SK-N-SH treated with all-trans-retinoic acid at 6 μM for 48 hours (cell line): Measurements from ENCODE around the gene PGAM1.

Experiments used
- BACH2 ChIP-seq: fragments of 250-450 bp; sonication (Bioruptor Pico); IDR thresholded peaks from 2 replicates; pipeline ENCODE4 v1.9.0; 2021; ENCODE audit warnings: mild to moderate bottlenecking, borderline replicate concordance
- OSR1 ChIP-seq: fragments of 250-450 bp; sonication (Bioruptor Pico); IDR thresholded peaks from 2 replicates; pipeline ENCODE4 v1.8.0; 2022; ENCODE audit warnings: moderate library complexity, mild to moderate bottlenecking, inconsistent platforms

DNA sequence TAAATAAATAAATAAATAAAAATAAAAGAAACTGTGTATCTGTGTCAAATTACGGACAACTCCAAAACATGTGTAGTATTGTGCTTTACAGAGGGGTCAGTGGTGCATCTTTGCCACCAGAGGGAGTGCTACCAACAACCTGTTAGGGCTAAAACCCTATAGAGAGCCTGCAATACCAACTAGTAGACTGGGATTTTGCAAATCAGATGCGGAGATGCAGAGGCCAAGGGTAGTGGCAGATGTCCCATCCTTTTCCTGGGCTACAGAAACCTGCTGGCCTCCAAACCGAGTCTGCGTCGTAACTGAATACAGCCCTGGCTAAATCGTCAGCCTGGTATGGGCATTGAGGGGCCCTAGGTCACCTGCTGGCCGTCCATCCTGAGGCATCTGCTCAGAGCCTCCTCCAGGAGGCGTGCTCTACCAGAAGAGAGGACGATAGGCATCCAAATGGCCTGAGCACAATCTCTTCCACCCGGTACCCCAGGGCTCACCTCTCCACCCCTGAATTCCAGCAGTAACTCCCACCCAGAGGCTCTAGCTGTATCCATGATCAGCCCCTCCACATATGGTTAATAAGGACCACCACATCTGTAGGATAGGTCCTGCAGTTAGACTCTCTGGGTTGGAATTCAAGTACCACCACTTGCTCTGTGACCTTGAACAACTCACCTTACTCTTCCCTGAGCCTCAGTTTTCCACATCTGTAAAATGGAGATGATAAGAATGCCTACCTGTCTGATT is 18.6 kb upstream of the PGAM1 start:
- TF ChIP-seq BACH2 (CRISPR knock-in tag) (no peak), OSR1 (no peak)
